Stimulated activated CD8-positive, alpha-beta memory T cell treated with anti-CD3 and anti-CD28 coated beads, Interleukin-12 subunit alpha, Interleukin-12 subunit beta, amount 100 ng/mL, for 24 hours (primary cell): ENCODE results near the gene CAMK2B.
"Not testable (repeated sequence)": the region's sequence is repeated elsewhere in the genome, so short reads cannot be mapped to it uniquely, and the experiment has no call there.

Experiments
- DNase-seq: peaks from one replicate; pipeline ENCODE4 v3.0.0-alpha.2; 2020; ENCODE audit errors: extremely low read depth

Gene CAMK2B

DNA sequence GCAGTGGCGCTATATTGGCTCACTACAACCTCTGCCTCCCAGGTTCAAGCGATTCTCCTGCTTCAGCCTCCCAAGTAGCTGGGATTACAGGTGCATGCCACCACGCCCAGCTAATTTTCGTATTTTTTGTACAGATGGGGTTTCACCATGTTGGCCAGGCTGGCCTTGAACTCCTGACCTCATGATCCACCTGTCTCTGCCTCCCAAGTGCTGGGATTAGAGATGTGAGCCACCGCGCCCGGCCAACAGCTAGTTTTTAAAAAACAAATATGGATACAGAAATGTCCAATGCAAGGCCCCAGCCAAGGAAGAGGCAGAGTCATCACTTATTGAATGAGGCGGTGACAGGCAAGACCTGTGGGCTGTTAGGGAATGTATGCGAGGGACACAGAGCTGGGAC lies 153.5 kb downstream of the CAMK2B start:
- not testable (repeated sequence) for DNase-seq

DNA sequence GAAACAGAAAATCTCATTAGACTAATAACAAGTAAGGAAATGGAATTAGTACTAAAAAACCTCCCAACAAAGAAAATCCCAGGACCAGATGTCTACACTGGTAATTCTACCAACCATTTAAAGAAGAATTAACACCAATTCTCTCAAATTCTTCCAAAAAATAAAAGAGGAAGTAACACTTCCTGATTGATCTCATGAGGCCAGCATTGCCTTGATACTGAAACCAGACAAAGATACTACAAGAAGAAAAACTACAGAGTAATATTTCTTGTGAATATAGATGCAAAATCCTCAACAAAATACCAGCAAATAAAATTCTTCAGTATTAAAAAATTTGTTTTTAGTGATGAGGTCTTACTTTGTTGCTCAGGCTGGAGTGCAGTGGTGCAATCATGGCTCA lies 157.5 kb downstream of the CAMK2B start:
- DNase-seq: no peak
